CD14-positive monocyte (primary cell): ENCODE results near the gene DLG1. TPM values are rescaled to one million over a fixed set of nuclear protein-coding genes. Genes with fewer than 3 reads are reported as not detected.

ENCODE experiments used
- DNase-seq, 3 donors: peaks; one replicate each; pipeline ENCODE4 v3.0.0-alpha.2; 2011 to 2022
- H2AFZ ChIP-seq: 2 replicates; pipeline ENCODE4 v1.6.0; 2012; ENCODE audit warnings: mild to moderate bottlenecking, low read depth, low read length, inconsistent platforms; ENCODE audit not compliant: insufficient read depth, poor library complexity, severe bottlenecking
- H3K27ac ChIP-seq, 2 donors: 1 replicate in 1 of 2; 2 replicates in 1 of 2; pipeline ENCODE4 v1.5.1; 2012 to 2013; ENCODE audit warnings: low read length in 2 of 2, control low read depth in 1 of 2, inconsistent platforms in 1 of 2, low read depth in 1 of 2, mild to moderate bottlenecking in 1 of 2
- H3K27me3 ChIP-seq, 2 donors: one replicate each; pipeline versions ENCODE4 v1.6.0 to v1.6.1; 2011 to 2013; ENCODE audit warnings: low read length in 2 of 2; ENCODE audit not compliant: control insufficient read depth in 2 of 2, insufficient read depth in 2 of 2
- H3K36me3 ChIP-seq, 2 donors: replicated peaks in 1 of 2; 1 replicate in 1 of 2; 2 replicates in 1 of 2; pipeline versions ENCODE4 v1.5.1 to v1.6.1; 2012 to 2013; ENCODE audit warnings: low read length in 2 of 2, control low read depth in 1 of 2, inconsistent platforms in 1 of 2, mild to moderate bottlenecking in 1 of 2; ENCODE audit not compliant: insufficient read depth in 2 of 2, control insufficient read depth in 1 of 2
- H3K4me1 ChIP-seq, 2 donors: 1 replicate in 1 of 2; 2 replicates in 1 of 2; pipeline versions ENCODE4 v1.5.1 to v1.6.1; 2012 to 2013; ENCODE audit warnings: low read length in 2 of 2, control low read depth in 1 of 2, inconsistent platforms in 1 of 2, mild to moderate bottlenecking in 1 of 2, moderate library complexity in 1 of 2; ENCODE audit not compliant: insufficient read depth in 2 of 2, control insufficient read depth in 1 of 2
- H3K4me2 ChIP-seq: replicated peaks from 2 replicates; pipeline ENCODE3; 2012; ENCODE audit warnings: low read length, moderate library complexity, mild to moderate bottlenecking; ENCODE audit not compliant: poor library complexity, severe bottlenecking; ENCODE audit errors: extremely low read depth
- H3K4me3 ChIP-seq, 3 experiments: fragments of 200-600 bp in 1 of 3; sonication (generic) in 1 of 3; replicated peaks in 1 of 3; 1 replicate in 2 of 3; 2 replicates in 1 of 3; pipeline ENCODE4 v1.5.1; 2011 to 2013; ENCODE audit warnings: low read length in 3 of 3, mild to moderate bottlenecking in 3 of 3, control low read depth in 2 of 3, low read depth in 2 of 3, inconsistent platforms in 1 of 3, moderate library complexity in 1 of 3
- H3K79me2 ChIP-seq: 2 replicates; pipeline ENCODE4 v1.6.0; 2012; ENCODE audit warnings: mild to moderate bottlenecking, control low read depth, inconsistent platforms, low read length, moderate library complexity; ENCODE audit not compliant: insufficient read depth
- H3K9ac ChIP-seq: 2 replicates; pipeline ENCODE4 v1.6.0; 2017; ENCODE audit warnings: low read length, mild to moderate bottlenecking; ENCODE audit not compliant: insufficient read depth, poor library complexity, severe bottlenecking
- H3K9me3 ChIP-seq, 2 donors: replicated peaks in 1 of 2; 1 replicate in 1 of 2; 2 replicates in 1 of 2; pipeline versions ENCODE4 v1.5.1 to v1.6.1; 2012 to 2013; ENCODE audit warnings: low read length in 2 of 2, control low read depth in 1 of 2; ENCODE audit not compliant: control insufficient read depth in 1 of 2, insufficient read depth in 1 of 2
- H4K20me1 ChIP-seq: 2 replicates; pipeline ENCODE4 v1.6.0; 2012; ENCODE audit warnings: mild to moderate bottlenecking, low read length, control low read depth, moderate library complexity; ENCODE audit not compliant: insufficient read depth
- H3K27ac Mint-ChIP-seq, 7 donors: one replicate each; pipeline ENCODE4 v1.8.0; 2020; ENCODE audit warnings: mild to moderate bottlenecking in 7 of 7, mixed read lengths in 7 of 7, moderate library complexity in 6 of 7, inconsistent platforms in 2 of 7
- H3K27me3 Mint-ChIP-seq, 3 donors: one replicate each; pipeline ENCODE4 v1.8.0; 2021 to 2022; ENCODE audit warnings: low read depth in 3 of 3, mild to moderate bottlenecking in 3 of 3, mixed read lengths in 3 of 3, moderate library complexity in 3 of 3, inconsistent platforms in 1 of 3
- H3K36me3 Mint-ChIP-seq, 2 donors: one replicate each; pipeline ENCODE4 v1.8.0; 2020; ENCODE audit warnings: mixed read lengths in 2 of 2, inconsistent platforms in 1 of 2, mild to moderate bottlenecking in 1 of 2
- H3K4me1 Mint-ChIP-seq: one replicate; pipeline ENCODE4 v1.8.0; 2020; ENCODE audit warnings: mild to moderate bottlenecking, mixed read lengths
- H3K4me3 Mint-ChIP-seq, 2 donors: one replicate each; pipeline ENCODE4 v1.8.0; 2020; ENCODE audit warnings: mild to moderate bottlenecking in 2 of 2, mixed read lengths in 2 of 2, moderate library complexity in 1 of 2
- H3K9me3 Mint-ChIP-seq, 7 donors: one replicate each; pipeline ENCODE4 v1.8.0; 2020 to 2022; ENCODE audit warnings: mixed read lengths in 7 of 7, mild to moderate bottlenecking in 6 of 7, moderate library complexity in 6 of 7, inconsistent platforms in 2 of 7
- CTCF ChIP-seq: fragments of 200-600 bp; IDR thresholded peaks from one replicate; pipeline ENCODE4 v1.8.0; 2022; ENCODE audit warnings: antibody characterized with exemption, mild to moderate bottlenecking
- WGBS: methylation state at CpG from one replicate; pipeline ENCODE4 v1.1.5; 2013; ENCODE audit warnings: missing lambda C conversion rate; ENCODE audit not compliant: insufficient coverage; 5-methylcytosine and 5-hydroxymethylcytosine counted together
- intact Hi-C, 2 donors: fragments of 100-400 bp; cut with micrococcal nuclease; formaldehyde crosslinking; loops; one replicate each; pipeline versions ENCODE4 v1.15.0 to v1.15.1; 2023
- polyA plus RNA-seq, 3 donors: library from polyadenylated mRNA; depleted of rRNA in 1 of 3; unstranded in 2 of 3; stranded (reverse) in 1 of 3; fragments of 300-500 nt in 2 of 3; fragments of >200 nt in 1 of 3; fragmentation: Illumina TruSeq in 2 of 3; gene quantifications; 1 replicate in 2 of 3; 2 replicates in 1 of 3; pipeline ENCODE4 v1.2.3, GENCODE V29; 2012 to 2021

DLG1 gene
- polyA plus RNA-seq, 3 donors = 6.5 to 21.9 (median 10.2) TPM

DNA sequence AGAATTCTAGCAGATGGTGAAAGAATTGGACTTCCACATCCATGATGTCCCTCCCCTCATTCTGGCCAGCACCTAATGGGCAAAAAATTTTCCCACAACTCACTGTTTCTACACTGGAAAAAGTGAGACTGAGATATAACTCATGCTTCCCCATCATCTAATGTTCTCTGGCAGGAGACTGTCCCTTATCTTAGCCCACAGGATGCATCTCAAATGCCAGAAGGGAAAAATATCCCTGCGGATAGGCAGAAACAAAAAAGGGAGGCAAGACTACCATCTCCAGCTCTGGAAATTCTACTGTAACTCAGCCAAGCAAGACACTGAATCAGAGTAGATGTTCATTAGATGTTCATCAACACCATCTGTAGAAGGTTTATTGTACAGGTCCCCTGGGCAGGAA is 58.6 kb downstream of the DLG1 start:
- Mint-ChIP-seq H3K4me1 (peaks cover 9% of the 10 kb centered on the region), H3K27me3 (peaks cover 0 to 1% (median 0%) of the 10 kb centered on the region in 3 donors), H3K4me3 (no peak overlapping the region), H3K9me3 (peaks cover 35 to 44% (median 41%) of the 10 kb centered on the region in 7 donors), H3K36me3 (peaks cover 38 to 56% of the 10 kb centered on the region in 2 donors), H3K27ac (no peak overlapping the region)
- Histone ChIP-seq H3K79me2 (peaks cover 62% of the 10 kb centered on the region), H4K20me1 (peaks cover 11% of the 10 kb centered on the region), H3K27me3 (no peaks in the 10 kb centered on the region), H2AFZ (no peak overlapping the region), H3K4me1 (no peaks in the 10 kb centered on the region), H3K9me3 (peaks cover 29 to 44% of the 10 kb centered on the region in 2 donors), H3K4me3 (no peak overlapping the region), H3K27ac (no peak overlapping the region), H3K36me3 (peaks cover 4 to 45% of the 10 kb centered on the region in 2 donors), H3K4me2 (no peak overlapping the region), H3K9ac (no peak overlapping the region)
- no peak for TF ChIP-seq CTCF
- no peak for DNase-seq
- intact Hi-C loops = no loop called here
- no CpG with 5 or more reads among the region's 1 CpG for WGBS

DNA sequence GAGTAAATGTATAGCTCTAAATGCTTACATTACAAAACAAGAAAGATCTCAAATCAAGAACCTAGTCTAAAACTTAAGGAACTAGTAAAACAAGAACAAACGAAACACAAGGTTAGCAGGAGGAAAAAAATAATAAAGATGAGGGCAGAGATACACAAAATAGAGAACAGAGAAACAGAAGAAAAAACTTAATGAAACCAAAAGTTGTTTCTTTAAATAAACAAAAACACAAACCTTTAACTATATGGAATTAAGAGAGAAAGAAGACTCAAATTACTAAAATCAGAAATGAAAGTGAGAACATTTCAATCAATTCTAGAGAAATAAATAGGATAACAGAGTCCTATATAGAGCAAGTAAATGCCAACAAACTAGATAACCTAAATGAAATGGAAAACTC is 59.6 kb downstream of the DLG1 start:
- no peak overlapping the region for H3K27ac Mint-ChIP-seq
- peaks cover 12% of the 10 kb centered on the region for H4K20me1 ChIP-seq
- H2AFZ ChIP-seq = no peak overlapping the region
- WGBS = no CpG with 5 or more reads among the region's 1 CpG
- no peaks in the 10 kb centered on the region for H3K27me3 ChIP-seq
- TF ChIP-seq CTCF = no peak
- DNase-seq = no peak
- no peak overlapping the region for H3K4me3 ChIP-seq
- intact Hi-C loops = no loop called here
- H3K4me3 Mint-ChIP-seq = no peak overlapping the region
- H3K9me3 Mint-ChIP-seq = peaks cover 25 to 38% (median 32%) of the 10 kb centered on the region in 7 donors
- H3K36me3 Mint-ChIP-seq = peaks cover 34 to 48% of the 10 kb centered on the region in 2 donors
- H3K36me3 ChIP-seq = peaks cover 0 to 35% of the 10 kb centered on the region in 2 donors
- H3K4me1 Mint-ChIP-seq = peaks cover 9% of the 10 kb centered on the region
- peaks cover 20 to 34% of the 10 kb centered on the region in 2 donors for H3K9me3 ChIP-seq
- H3K4me2 ChIP-seq = no peak overlapping the region
- peaks cover 0 to 1% (median 0%) of the 10 kb centered on the region in 3 donors for H3K27me3 Mint-ChIP-seq
- peaks cover 71% of the 10 kb centered on the region for H3K79me2 ChIP-seq
- no peak overlapping the region for H3K9ac ChIP-seq
- no peak overlapping the region for H3K27ac ChIP-seq
- H3K4me1 ChIP-seq = no peaks in the 10 kb centered on the region
